Loucy (cell line): ENCODE measurements around the gene H6PD.

ENCODE experiments used
- EZH2phosphoT487 ChIP-seq: fragments of 200-600 bp; IDR thresholded peaks from 2 replicates; pipeline ENCODE4 v1.6.1; 2018; ENCODE audit warnings: antibody characterized with exemption, mild to moderate bottlenecking, moderate library complexity, borderline replicate concordance
- TF ChIP-seq, protein P1 (sequence below): fragments of 200-600 bp; sonication (generic); conservative IDR thresholded peaks from 2 replicates; pipeline ENCODE4 v1.5.1; 2014; ENCODE audit warnings: mild to moderate bottlenecking, antibody characterized with exemption, low read length

DNA sequence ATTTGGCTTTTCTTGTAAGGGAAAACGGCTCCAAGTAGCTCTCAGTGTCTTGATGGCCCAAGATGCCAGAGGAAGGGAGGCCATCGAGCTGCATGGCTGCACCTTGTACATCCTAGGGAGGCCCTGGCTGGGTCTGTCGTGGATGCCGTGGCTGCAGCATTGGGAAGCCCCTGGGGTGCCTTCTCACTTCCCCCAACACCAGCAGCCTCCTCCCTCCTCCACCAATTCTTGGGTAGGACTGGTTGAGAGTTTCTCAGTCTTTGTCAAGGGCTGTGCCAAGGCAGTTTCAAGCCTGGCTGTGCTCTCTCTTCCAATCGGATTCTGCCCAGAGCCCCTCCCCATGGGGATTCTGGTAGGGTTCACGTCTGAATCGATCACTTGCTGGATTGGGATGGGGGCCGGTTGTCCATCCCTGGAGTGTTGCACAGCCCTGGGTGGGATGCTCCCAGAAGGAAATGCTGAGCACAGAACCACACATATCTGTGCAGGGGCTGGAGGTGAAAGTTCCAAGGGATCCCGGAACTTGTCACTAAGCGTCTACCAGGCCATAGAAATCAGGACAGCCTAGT is 44.1 kb downstream of the H6PD start:
- TF ChIP-seq, protein P1, sequence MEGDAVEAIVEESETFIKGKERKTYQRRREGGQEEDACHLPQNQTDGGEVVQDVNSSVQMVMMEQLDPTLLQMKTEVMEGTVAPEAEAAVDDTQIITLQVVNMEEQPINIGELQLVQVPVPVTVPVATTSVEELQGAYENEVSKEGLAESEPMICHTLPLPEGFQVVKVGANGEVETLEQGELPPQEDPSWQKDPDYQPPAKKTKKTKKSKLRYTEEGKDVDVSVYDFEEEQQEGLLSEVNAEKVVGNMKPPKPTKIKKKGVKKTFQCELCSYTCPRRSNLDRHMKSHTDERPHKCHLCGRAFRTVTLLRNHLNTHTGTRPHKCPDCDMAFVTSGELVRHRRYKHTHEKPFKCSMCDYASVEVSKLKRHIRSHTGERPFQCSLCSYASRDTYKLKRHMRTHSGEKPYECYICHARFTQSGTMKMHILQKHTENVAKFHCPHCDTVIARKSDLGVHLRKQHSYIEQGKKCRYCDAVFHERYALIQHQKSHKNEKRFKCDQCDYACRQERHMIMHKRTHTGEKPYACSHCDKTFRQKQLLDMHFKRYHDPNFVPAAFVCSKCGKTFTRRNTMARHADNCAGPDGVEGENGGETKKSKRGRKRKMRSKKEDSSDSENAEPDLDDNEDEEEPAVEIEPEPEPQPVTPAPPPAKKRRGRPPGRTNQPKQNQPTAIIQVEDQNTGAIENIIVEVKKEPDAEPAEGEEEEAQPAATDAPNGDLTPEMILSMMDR: no peak
- no peak for TF ChIP-seq EZH2phosphoT487
